Mesendoderm (in vitro differentiated cells): ENCODE results near the gene CYP4Z1.
"Not testable (repeated sequence)": the region's sequence is repeated elsewhere in the genome, so short reads cannot be mapped to it uniquely, and the experiment has no call there.

ENCODE experiments used
- DNase-seq: peaks from one replicate; pipeline ENCODE4 v3.0.0; 2013
- H2AK5ac ChIP-seq: 2 replicates; pipeline ENCODE4 v1.6.1; 2013; ENCODE audit warnings: low read length, inconsistent platforms
- H2BK120ac ChIP-seq: 2 replicates; pipeline ENCODE4 v1.6.1; 2013; ENCODE audit warnings: low read depth, mild to moderate bottlenecking, low read length, moderate library complexity, mixed read lengths
- H2BK15ac ChIP-seq: replicated peaks from 2 replicates; pipeline ENCODE4 v1.6.1; 2013; ENCODE audit warnings: low read depth, mild to moderate bottlenecking, moderate library complexity
- H2BK5ac ChIP-seq: 2 replicates; pipeline ENCODE4 v1.6.1; 2013; ENCODE audit warnings: low read length, inconsistent platforms
- H3K18ac ChIP-seq: 2 replicates; pipeline ENCODE4 v1.6.1; 2013; ENCODE audit warnings: mild to moderate bottlenecking, low read length, mixed read lengths
- H3K23ac ChIP-seq: one replicate; pipeline ENCODE4 v1.6.1; 2013; ENCODE audit warnings: low read length
- H3K27ac ChIP-seq: 2 replicates; pipeline ENCODE4 v1.5.1; 2013; ENCODE audit warnings: low read depth, mild to moderate bottlenecking, inconsistent platforms, low read length, moderate library complexity
- H3K27me3 ChIP-seq: 2 replicates; pipeline ENCODE4 v1.6.1; 2013; ENCODE audit warnings: low read length, control low read depth, mild to moderate bottlenecking, inconsistent platforms; ENCODE audit not compliant: insufficient read depth, poor library complexity
- H3K36me3 ChIP-seq: 2 replicates; pipeline ENCODE4 v1.6.1; 2013; ENCODE audit warnings: low read length, inconsistent platforms; ENCODE audit not compliant: control insufficient read depth, insufficient read depth
- H3K4ac ChIP-seq: one replicate; pipeline ENCODE4 v1.6.1; 2013; ENCODE audit warnings: low read depth, mild to moderate bottlenecking, low read length, moderate library complexity
- H3K4me1 ChIP-seq: 2 replicates; pipeline ENCODE4 v1.6.1; 2013; ENCODE audit warnings: low read depth, low read length, inconsistent platforms; ENCODE audit not compliant: control insufficient read depth
- H3K4me2 ChIP-seq: 2 replicates; pipeline ENCODE4 v1.6.1; 2013; ENCODE audit warnings: low read length
- H3K4me3 ChIP-seq: 2 replicates; pipeline ENCODE4 v1.5.1; 2013; ENCODE audit warnings: mild to moderate bottlenecking, low read length
- H3K56ac ChIP-seq: one replicate; pipeline ENCODE4 v1.6.1; 2013; ENCODE audit warnings: low read length
- H3K79me1 ChIP-seq: 2 replicates; pipeline ENCODE4 v1.6.1; 2013; ENCODE audit warnings: low read length, inconsistent platforms
- H3K79me2 ChIP-seq: 2 replicates; pipeline ENCODE4 v1.6.1; 2013; ENCODE audit warnings: mild to moderate bottlenecking, low read length; ENCODE audit not compliant: control insufficient read depth, insufficient read depth
- H3K9ac ChIP-seq: 2 replicates; pipeline ENCODE4 v1.6.1; 2013; ENCODE audit warnings: low read length, inconsistent platforms
- H4K5ac ChIP-seq: one replicate; pipeline ENCODE4 v1.6.1; 2013; ENCODE audit warnings: low read length
- H4K8ac ChIP-seq: one replicate; pipeline ENCODE4 v1.6.1; 2013; ENCODE audit warnings: low read depth, mild to moderate bottlenecking, control low read depth, low read length, moderate library complexity
- WGBS: extraction: QIAGEN DNeasy Blood & Tissue Kit; methylation state at CpG from one replicate; pipeline ENCODE4 v1.1.7; 2013; ENCODE audit warnings: low lambda C conversion rate, missing lambda C conversion rate; ENCODE audit not compliant: insufficient coverage; ENCODE audit errors: extremely low coverage; 5-methylcytosine and 5-hydroxymethylcytosine counted together

CYP4Z1 gene

DNA sequence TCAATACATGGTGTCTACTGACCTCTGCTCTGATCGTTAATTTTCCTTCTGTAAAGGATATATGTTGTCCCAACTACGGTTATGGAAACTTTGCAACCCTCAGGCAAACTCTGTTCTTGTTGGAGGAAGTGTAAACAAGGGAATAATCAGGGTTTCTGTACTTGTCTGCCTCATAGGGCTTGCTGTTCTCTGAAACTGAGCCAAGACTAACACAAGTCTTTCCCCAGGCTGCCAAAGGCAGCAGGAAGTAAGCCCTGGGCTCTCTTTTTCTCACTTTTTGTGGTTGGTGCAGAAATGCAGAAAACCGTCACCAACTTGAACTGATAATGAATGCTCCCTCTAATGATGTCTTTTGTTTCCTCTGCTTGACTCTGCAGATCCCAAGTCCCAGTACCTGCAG is 36.0 kb upstream of the CYP4Z1 start:
- no CpG with 5 or more reads among the region's 3 CpGs for WGBS
- peak; percentile 62 for DNase-seq
- Histone ChIP-seq H3K4me1 (peaks cover 14% of the 10 kb centered on the region), H2BK120ac (no peak overlapping the region), H3K36me3 (no peaks in the 10 kb centered on the region), H3K4me3 (no peak overlapping the region), H3K23ac (no peak overlapping the region), H4K5ac (no peak overlapping the region), H3K56ac (peak overlapping the region; percentile 65), H3K27me3 (no peaks in the 10 kb centered on the region), H3K79me1 (no peaks in the 10 kb centered on the region), H3K27ac (peak overlapping the region; percentile 3), H3K4ac (no peak overlapping the region), H2BK5ac (peak overlapping the region; percentile 57), H2AK5ac (peak overlapping the region; percentile 30), H2BK15ac (no peak overlapping the region), H3K79me2 (no peaks in the 10 kb centered on the region), H4K8ac (no peak overlapping the region), H3K9ac (peak overlapping the region; percentile 17), H3K4me2 (no peak overlapping the region), H3K18ac (no peak overlapping the region)

DNA sequence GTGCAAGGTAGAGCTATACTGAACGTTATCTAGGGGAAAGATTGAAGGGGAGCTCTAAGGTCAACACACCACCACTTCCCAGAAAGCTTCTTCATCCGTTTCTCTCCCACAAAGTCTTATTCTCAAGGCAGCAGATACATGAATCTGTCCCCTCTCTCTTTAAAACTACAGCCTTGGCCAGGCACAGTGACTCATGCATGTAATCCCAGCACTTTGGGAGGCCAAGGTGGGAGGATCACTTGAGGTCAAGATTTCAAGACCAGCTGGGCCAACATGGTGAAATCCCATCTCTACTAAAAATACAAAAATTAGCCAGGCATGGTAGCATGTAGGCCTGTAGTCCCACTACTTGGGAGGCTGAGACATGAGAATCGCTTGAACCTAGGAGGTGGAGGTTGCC is 35.4 kb upstream of the CYP4Z1 start:
- Histone ChIP-seq H2BK5ac (peak overlapping the region; percentile 28), H2BK15ac (no peak overlapping the region), H4K5ac (no peak overlapping the region), H3K36me3 (no peaks in the 10 kb centered on the region), H3K23ac (no peak overlapping the region), H3K56ac (no peak overlapping the region), H3K79me2 (no peaks in the 10 kb centered on the region), H2AK5ac (no peak overlapping the region), H3K9ac (no peak overlapping the region), H3K4ac (no peak overlapping the region), H3K18ac (no peak overlapping the region), H3K4me2 (no peak overlapping the region), H4K8ac (no peak overlapping the region), H2BK120ac (no peak overlapping the region), H3K27me3 (no peaks in the 10 kb centered on the region), H3K4me1 (peaks cover 14% of the 10 kb centered on the region), H3K27ac (peak overlapping the region; percentile 9), H3K79me1 (no peaks in the 10 kb centered on the region), H3K4me3 (no peak overlapping the region)
- no CpG with 5 or more reads among the region's 3 CpGs for WGBS
- peak; percentile 13 for DNase-seq

- Histone ChIP-seq H3K4me2 (no peak overlapping the region), H3K56ac (no peak overlapping the region), H3K23ac (no peak overlapping the region), H4K5ac (no peak overlapping the region), H3K79me1 (no peaks in the 10 kb centered on the region), H2BK120ac (no peak overlapping the region), H3K36me3 (no peaks in the 10 kb centered on the region), H3K27ac (no peak overlapping the region), H3K4me3 (no peak overlapping the region), H3K27me3 (no peaks in the 10 kb centered on the region), H3K79me2 (no peaks in the 10 kb centered on the region), H2BK15ac (no peak overlapping the region), H2AK5ac (no peak overlapping the region), H4K8ac (no peak overlapping the region), H3K4me1 (peaks cover under 1% of the 10 kb centered on the region), H2BK5ac (no peak overlapping the region), H3K4ac (no peak overlapping the region), H3K9ac (no peak overlapping the region), H3K18ac (no peak overlapping the region)
- no CpG with 5 or more reads among the region's 1 CpG for WGBS
- no peak for DNase-seq
These were observed 30.3 kb upstream of the CYP4Z1 start for GRCh38 chr1:47036764-47037163.

DNA sequence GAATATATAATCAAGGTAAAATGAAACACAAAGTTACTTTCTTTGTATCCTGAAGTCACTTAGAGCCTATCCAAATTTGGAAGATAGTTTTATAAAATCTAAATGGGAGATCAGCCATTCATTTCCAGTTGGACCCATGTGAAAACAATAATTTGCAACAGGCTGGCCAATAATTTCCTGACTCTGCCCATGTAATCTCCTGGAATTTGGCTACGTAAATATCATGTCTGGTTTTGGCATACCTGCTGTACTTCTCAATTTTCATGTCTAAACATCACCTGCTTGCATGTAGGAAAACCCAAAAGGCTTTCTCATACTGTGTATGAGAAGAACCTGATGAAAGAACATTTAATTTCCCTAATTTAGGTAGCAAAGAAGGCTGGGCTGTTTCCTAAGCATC is 7.7 kb upstream of the CYP4Z1 start:
- Histone ChIP-seq H3K9ac (no peak overlapping the region), H3K4ac (no peak overlapping the region), H3K79me1 (no peaks in the 10 kb centered on the region), H3K23ac (no peak overlapping the region), H2AK5ac (no peak overlapping the region), H3K18ac (no peak overlapping the region), H3K4me3 (no peak overlapping the region), H3K79me2 (no peaks in the 10 kb centered on the region), H4K8ac (no peak overlapping the region), H2BK5ac (no peak overlapping the region), H3K27me3 (no peaks in the 10 kb centered on the region), H3K36me3 (no peaks in the 10 kb centered on the region), H3K4me2 (no peak overlapping the region), H3K56ac (no peak overlapping the region), H4K5ac (no peak overlapping the region), H3K4me1 (no peaks in the 10 kb centered on the region), H3K27ac (no peak overlapping the region), H2BK120ac (no peak overlapping the region), H2BK15ac (no peak overlapping the region)
- no peak for DNase-seq
- WGBS: no CpG with 5 or more reads among the region's 1 CpG

- not testable (repeated sequence) for H3K79me2 ChIP-seq, H3K4me1 ChIP-seq
- WGBS: no CpG with 5 or more reads among the region's 4 CpGs
These were observed 2.0 kb downstream of the CYP4Z1 start for GRCh38 chr1:47069080-47069479.

GRCh38 chr1:47069509-47069908 is 2.5 kb downstream of the CYP4Z1 start:
- not testable (repeated sequence) for H2AK5ac ChIP-seq, H3K18ac ChIP-seq, H3K36me3 ChIP-seq, H3K79me1 ChIP-seq, H3K4ac ChIP-seq, H3K9ac ChIP-seq, H3K27me3 ChIP-seq, H3K79me2 ChIP-seq, H2BK5ac ChIP-seq, H4K8ac ChIP-seq, H2BK15ac ChIP-seq, H3K4me1 ChIP-seq, H3K23ac ChIP-seq, H3K27ac ChIP-seq, H4K5ac ChIP-seq, DNase-seq, H3K4me2 ChIP-seq, H2BK120ac ChIP-seq, H3K4me3 ChIP-seq, H3K56ac ChIP-seq

More at GRCh38 chr1:47069080-47069479, 2.0 kb downstream of the CYP4Z1 start:
- not testable (repeated sequence) for H3K27me3 ChIP-seq, H3K4ac ChIP-seq, H3K79me1 ChIP-seq, DNase-seq, H3K23ac ChIP-seq, H4K8ac ChIP-seq, H2BK15ac ChIP-seq, H3K36me3 ChIP-seq, H3K27ac ChIP-seq, H3K4me2 ChIP-seq, H2AK5ac ChIP-seq, H2BK120ac ChIP-seq, H2BK5ac ChIP-seq, H3K4me3 ChIP-seq, H3K56ac ChIP-seq, H3K18ac ChIP-seq, H4K5ac ChIP-seq, H3K9ac ChIP-seq
